HepG2 (cell line): ENCODE measurements around the gene C1QTNF12. TPM values are rescaled to one million over a fixed set of nuclear protein-coding genes. Genes with fewer than 3 reads are reported as not detected.

ENCODE experiments used
- FOXA3 ChIP-seq: IDR thresholded peaks from 2 replicates; pipeline ENCODE4 v1.6.1; 2016; ENCODE audit warnings: missing genetic modification reagents, missing compliant biosample characterization
- HNF1A ChIP-seq, 2 experiments: sonication (generic) in 1 of 2; formaldehyde crosslinking in 1 of 2; IDR thresholded peaks; 2 replicates each; pipeline versions ENCODE4 v1.4.0 to v1.6.1; 2016 to 2020; ENCODE audit warnings: borderline replicate concordance in 1 of 2, low read depth in 1 of 2, mild to moderate bottlenecking in 1 of 2, missing genetic modification reagents in 1 of 2
- KDM5B ChIP-seq: sonication (generic); formaldehyde crosslinking; IDR thresholded peaks from 2 replicates; pipeline ENCODE4 v1.4.0; 2020; ENCODE audit warnings: missing genetic modification reagents, mild to moderate bottlenecking, borderline replicate concordance
- MIXL1 ChIP-seq: IDR thresholded peaks from 2 replicates; pipeline ENCODE4 v1.6.1; 2016
- NFIC ChIP-seq: IDR thresholded peaks from 2 replicates; pipeline ENCODE4 v1.6.1; 2012; ENCODE audit warnings: mild to moderate bottlenecking, low read length, inconsistent platforms
- RNF219 ChIP-seq: sonication (generic); formaldehyde crosslinking; IDR thresholded peaks from 2 replicates; pipeline ENCODE4 v1.5.0; 2020; ENCODE audit warnings: mild to moderate bottlenecking, missing genetic modification reagents
- ZBTB39 ChIP-seq: sonication (generic); formaldehyde crosslinking; IDR thresholded peaks from 2 replicates; pipeline ENCODE4 v1.5.0; 2020; ENCODE audit warnings: missing genetic modification reagents
- ZNF24 ChIP-seq: fragments of 450-650 bp; IDR thresholded peaks from 2 replicates; pipeline ENCODE4 v1.6.1; 2017; ENCODE audit warnings: antibody characterized with exemption, mild to moderate bottlenecking
- ZNF292 ChIP-seq: sonication (generic); formaldehyde crosslinking; IDR thresholded peaks from 2 replicates; pipeline ENCODE4 v1.8.1; 2022; ENCODE audit warnings: mild to moderate bottlenecking, low read depth, missing genetic modification reagents, borderline replicate concordance
- ZNF407 ChIP-seq: sonication (generic); formaldehyde crosslinking; IDR thresholded peaks from one replicate; pipeline ENCODE4 v1.5.1; 2020; ENCODE audit warnings: mild to moderate bottlenecking, missing genetic modification reagents; ENCODE audit errors: not compliant biosample characterization
- polyA plus RNA-seq, 8 experiments: library from polyadenylated mRNA; depleted of rRNA in 3 of 8; stranded (reverse) in 7 of 8; unstranded in 1 of 8; fragments of >200 nt; fragmentation: Illumina TruSeq in 4 of 8; extraction: Trizol in 4 of 8; gene quantifications; 2 replicates each; pipeline versions ENCODE4 v1.2.1 to v1.2.3, GENCODE V29; 2011 to 2016; ENCODE audit warnings: low read depth in 4 of 8, missing spikeins in 1 of 8, mixed read lengths in 1 of 8; ENCODE audit not compliant: insufficient read depth in 1 of 8
- total RNA-seq, 5 experiments: library from RNA; depleted of rRNA; stranded (reverse); fragments of >200 nt; fragmentation: Illumina TruSeq; extraction: Trizol; gene quantifications; 2 replicates each; pipeline ENCODE4 v1.2.3, GENCODE V29; 2016; ENCODE audit warnings: low read depth in 1 of 5

The C1QTNF12 gene
- total and polyA plus RNA-seq, 2 of the 13 experiments (the other 11 are each of a cell fraction or from before 2014, with no cell fraction given): 0.18 to 0.64 TPM

- peak; percentile 52 for TF ChIP-seq ZNF407 (CRISPR knock-in tag)
- no peak for TF ChIP-seq ZNF24
- TF ChIP-seq KDM5B (CRISPR knock-in tag): peak; percentile 80
- 0 out of 2 replicates have a peak, but pooled peaks have one; percentile 65 for TF ChIP-seq ZBTB39 (CRISPR knock-in tag)
- no peak for TF ChIP-seq MIXL1
- no peak for TF ChIP-seq RNF219 (CRISPR knock-in tag)
- no peak for TF ChIP-seq HNF1A (IDR thresholded peaks at IDR 0.05; ENCODE audit: low read depth)
- peak; percentile 13; the same call in 1 of the 2 replicates for TF ChIP-seq HNF1A (CRISPR knock-in tag; IDR thresholded peaks at IDR 0.05; ENCODE audit: borderline replicate concordance)
- no peak for TF ChIP-seq NFIC
- TF ChIP-seq ZNF292 (CRISPR knock-in tag): no peak
- 0 out of 2 replicates have a peak, but pooled peaks have one; percentile 32 for TF ChIP-seq FOXA3 (CRISPR knock-in tag)
These were observed 14.9 kb downstream of the C1QTNF12 start, which contains the start of gene SDF4 (continued) for GRCh38 chr1:1231400-1232207.
